ENCODE measurements around the gene ADGRD2. TPM values are rescaled to one million over a fixed set of nuclear protein-coding genes. Genes with fewer than 3 reads are reported as not detected.
A peak's percentile ranks its signal among the peaks of the same experiment; 100 is the strongest.

Gene ADGRD2
- total and polyA plus RNA-seq, 2 of the 13 experiments (the other 11 are each of a cell fraction or from before 2014, with no cell fraction given), result not detected

GRCh38 chr9:124415102-124415851 lies 35.0 kb upstream of the ADGRD2 start, which contains the start of gene PSMB7 (continued):
- TF ChIP-seq ZNF367 (CRISPR knock-in tag; IDR thresholded peaks at IDR 0.05; ENCODE audit: borderline replicate concordance), result no peak
- TF ChIP-seq, protein P1, sequence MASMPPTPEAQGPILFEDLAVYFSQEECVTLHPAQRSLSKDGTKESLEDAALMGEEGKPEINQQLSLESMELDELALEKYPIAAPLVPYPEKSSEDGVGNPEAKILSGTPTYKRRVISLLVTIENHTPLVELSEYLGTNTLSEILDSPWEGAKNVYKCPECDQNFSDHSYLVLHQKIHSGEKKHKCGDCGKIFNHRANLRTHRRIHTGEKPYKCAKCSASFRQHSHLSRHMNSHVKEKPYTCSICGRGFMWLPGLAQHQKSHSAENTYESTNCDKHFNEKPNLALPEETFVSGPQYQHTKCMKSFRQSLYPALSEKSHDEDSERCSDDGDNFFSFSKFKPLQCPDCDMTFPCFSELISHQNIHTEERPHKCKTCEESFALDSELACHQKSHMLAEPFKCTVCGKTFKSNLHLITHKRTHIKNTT (CRISPR knock-in tag; IDR thresholded peaks at IDR 0.05), result no peak
- TF ChIP-seq ZNF354B (CRISPR knock-in tag; IDR thresholded peaks at IDR 0.05), result no peak
- TF ChIP-seq, protein P2, sequence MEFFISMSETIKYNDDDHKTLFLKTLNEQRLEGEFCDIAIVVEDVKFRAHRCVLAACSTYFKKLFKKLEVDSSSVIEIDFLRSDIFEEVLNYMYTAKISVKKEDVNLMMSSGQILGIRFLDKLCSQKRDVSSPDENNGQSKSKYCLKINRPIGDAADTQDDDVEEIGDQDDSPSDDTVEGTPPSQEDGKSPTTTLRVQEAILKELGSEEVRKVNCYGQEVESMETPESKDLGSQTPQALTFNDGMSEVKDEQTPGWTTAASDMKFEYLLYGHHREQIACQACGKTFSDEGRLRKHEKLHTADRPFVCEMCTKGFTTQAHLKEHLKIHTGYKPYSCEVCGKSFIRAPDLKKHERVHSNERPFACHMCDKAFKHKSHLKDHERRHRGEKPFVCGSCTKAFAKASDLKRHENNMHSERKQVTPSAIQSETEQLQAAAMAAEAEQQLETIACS (CRISPR knock-in tag; IDR thresholded peaks at IDR 0.05), result no peak
- peak; percentile 59; the same call in 1 of the 2 replicates for TF ChIP-seq RFX1 (IDR thresholded peaks at IDR 0.05)
- peak; percentile 35; the same call in 1 of the 2 replicates for TF ChIP-seq ZNF644 (CRISPR knock-in tag; IDR thresholded peaks at IDR 0.05; ENCODE audit: low read depth)
- TF ChIP-seq NFE2L1 (CRISPR knock-in tag; IDR thresholded peaks at IDR 0.05; ENCODE audit: borderline replicate concordance), result peak; percentile 97; the same call in 1 of the 2 replicates
- peak; percentile 95 for TF ChIP-seq SAP130 (CRISPR knock-in tag; IDR thresholded peaks at IDR 0.05; ENCODE audit: low read depth)
- no peak for TF ChIP-seq JARID2 (CRISPR knock-in tag; IDR thresholded peaks at IDR 0.05; ENCODE audit: insufficient replicate concordance)
- no peak for TF ChIP-seq BATF2 (CRISPR knock-in tag; IDR thresholded peaks at IDR 0.05)
- no peak for TF ChIP-seq ZNF629 (CRISPR knock-in tag; conservative IDR thresholded peaks at IDR 0.05)
- no peak for TF ChIP-seq CENPT (CRISPR knock-in tag; IDR thresholded peaks at IDR 0.05; ENCODE audit: low read depth)
- TF ChIP-seq HOXA5 (CRISPR knock-in tag; IDR thresholded peaks at IDR 0.05), result no peak
- no peak for TF ChIP-seq EHMT2 (IDR thresholded peaks at IDR 0.05; ENCODE audit: borderline replicate concordance, low read depth, low read length)
- TF ChIP-seq HMG20A (CRISPR knock-in tag; IDR thresholded peaks at IDR 0.05; ENCODE audit: borderline replicate concordance), result no peak
- peak; percentile 97 for TF ChIP-seq ZFY (CRISPR knock-in tag; IDR thresholded peaks at IDR 0.05)
- no peak; the same call in 1 of the 2 replicates for TF ChIP-seq ZNF160 (CRISPR knock-in tag; IDR thresholded peaks at IDR 0.05)
- TF ChIP-seq NFATC3 (CRISPR knock-in tag; IDR thresholded peaks at IDR 0.05), result no peak
- TF ChIP-seq ISL2 (CRISPR knock-in tag; IDR thresholded peaks at IDR 0.05), result peak; percentile 65
- TF ChIP-seq, protein P3, sequence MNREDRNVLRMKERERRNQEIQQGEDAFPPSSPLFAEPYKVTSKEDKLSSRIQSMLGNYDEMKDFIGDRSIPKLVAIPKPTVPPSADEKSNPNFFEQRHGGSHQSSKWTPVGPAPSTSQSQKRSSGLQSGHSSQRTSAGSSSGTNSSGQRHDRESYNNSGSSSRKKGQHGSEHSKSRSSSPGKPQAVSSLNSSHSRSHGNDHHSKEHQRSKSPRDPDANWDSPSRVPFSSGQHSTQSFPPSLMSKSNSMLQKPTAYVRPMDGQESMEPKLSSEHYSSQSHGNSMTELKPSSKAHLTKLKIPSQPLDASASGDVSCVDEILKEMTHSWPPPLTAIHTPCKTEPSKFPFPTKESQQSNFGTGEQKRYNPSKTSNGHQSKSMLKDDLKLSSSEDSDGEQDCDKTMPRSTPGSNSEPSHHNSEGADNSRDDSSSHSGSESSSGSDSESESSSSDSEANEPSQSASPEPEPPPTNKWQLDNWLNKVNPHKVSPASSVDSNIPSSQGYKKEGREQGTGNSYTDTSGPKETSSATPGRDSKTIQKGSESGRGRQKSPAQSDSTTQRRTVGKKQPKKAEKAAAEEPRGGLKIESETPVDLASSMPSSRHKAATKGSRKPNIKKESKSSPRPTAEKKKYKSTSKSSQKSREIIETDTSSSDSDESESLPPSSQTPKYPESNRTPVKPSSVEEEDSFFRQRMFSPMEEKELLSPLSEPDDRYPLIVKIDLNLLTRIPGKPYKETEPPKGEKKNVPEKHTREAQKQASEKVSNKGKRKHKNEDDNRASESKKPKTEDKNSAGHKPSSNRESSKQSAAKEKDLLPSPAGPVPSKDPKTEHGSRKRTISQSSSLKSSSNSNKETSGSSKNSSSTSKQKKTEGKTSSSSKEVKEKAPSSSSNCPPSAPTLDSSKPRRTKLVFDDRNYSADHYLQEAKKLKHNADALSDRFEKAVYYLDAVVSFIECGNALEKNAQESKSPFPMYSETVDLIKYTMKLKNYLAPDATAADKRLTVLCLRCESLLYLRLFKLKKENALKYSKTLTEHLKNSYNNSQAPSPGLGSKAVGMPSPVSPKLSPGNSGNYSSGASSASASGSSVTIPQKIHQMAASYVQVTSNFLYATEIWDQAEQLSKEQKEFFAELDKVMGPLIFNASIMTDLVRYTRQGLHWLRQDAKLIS (CRISPR knock-in tag; IDR thresholded peaks at IDR 0.05), result no peak
- TF ChIP-seq ARNT2 (CRISPR knock-in tag; IDR thresholded peaks at IDR 0.05; ENCODE audit: low read depth), result no peak
- peak; percentile 100 for TF ChIP-seq NR2C2 (CRISPR knock-in tag; IDR thresholded peaks at IDR 0.05; ENCODE audit: borderline replicate concordance)
- TF ChIP-seq ZNF296 (CRISPR knock-in tag; conservative IDR thresholded peaks at IDR 0.05), result no peak
- TF ChIP-seq ZKSCAN5 (CRISPR knock-in tag; IDR thresholded peaks at IDR 0.05), result no peak

All from HepG2 (cell line).